ENCODE measurements around the gene VAV2.
A peak's percentile ranks its signal among the peaks of the same experiment; 100 is the strongest.
"Not testable (repeated sequence)": the region's sequence is repeated elsewhere in the genome, so short reads cannot be mapped to it uniquely, and the experiment has no call there.

VAV2 gene

GRCh38 chr9:133904346-133905090, 87.6 kb downstream of the VAV2 start:
- peaks cover 6% of the 10 kb centered on the region for H3K36me3 ChIP-seq (ENCODE audit: control insufficient read depth, insufficient read depth, low read length)
- H3K9me3 ChIP-seq (ENCODE audit: control insufficient read depth, low read length) = no peaks in the 10 kb centered on the region
- no peak overlapping the region for H3K27ac ChIP-seq (ENCODE audit: low read depth, low read length, severe bottlenecking)
- WGBS, 2 experiments (ENCODE audit: insufficient coverage in 2 of 2) = 90 to 91% methylated on average over 24 to 29 of the region's 29 CpGs
- no peak overlapping the region for H3K4me3 ChIP-seq (ENCODE audit: extremely low read depth, insufficient read depth, low read length, poor library complexity, severe bottlenecking)
- peaks cover 5% of the 10 kb centered on the region for H3K4me1 ChIP-seq (ENCODE audit: control insufficient read depth, insufficient read depth, low read length, poor library complexity, severe bottlenecking)

- WGBS, 2 experiments (ENCODE audit: insufficient coverage in 2 of 2) = 91 to 94% methylated on average over 14 to 15 of the region's 18 CpGs
- peaks cover 11% of the 10 kb centered on the region for H3K36me3 ChIP-seq (ENCODE audit: control insufficient read depth, insufficient read depth, low read length)
- no peak overlapping the region for H3K27ac ChIP-seq (ENCODE audit: low read depth, low read length, severe bottlenecking)
- no peaks in the 10 kb centered on the region for H3K9me3 ChIP-seq (ENCODE audit: control insufficient read depth, low read length)
- no peak overlapping the region for H3K4me3 ChIP-seq (ENCODE audit: extremely low read depth, insufficient read depth, low read length, poor library complexity, severe bottlenecking)
- peaks cover 5% of the 10 kb centered on the region for H3K4me1 ChIP-seq (ENCODE audit: control insufficient read depth, insufficient read depth, low read length, poor library complexity, severe bottlenecking)
Measured at GRCh38 chr9:133901184-133901835, 90.8 kb downstream of the VAV2 start.

GRCh38 chr9:133897675-133898074, 94.4 kb downstream of the VAV2 start:
- H3K27ac ChIP-seq (ENCODE audit: low read depth, low read length, severe bottlenecking) = no peak overlapping the region
- peaks cover 3% of the 10 kb centered on the region for H3K4me1 ChIP-seq (ENCODE audit: control insufficient read depth, insufficient read depth, low read length, poor library complexity, severe bottlenecking)
- H3K36me3 ChIP-seq (ENCODE audit: control insufficient read depth, insufficient read depth, low read length) = peaks cover 17% of the 10 kb centered on the region
- H3K4me3 ChIP-seq (ENCODE audit: extremely low read depth, insufficient read depth, low read length, poor library complexity, severe bottlenecking) = no peak overlapping the region
- no peaks in the 10 kb centered on the region for H3K9me3 ChIP-seq (ENCODE audit: control insufficient read depth, low read length)
- 93 to 94% methylated on average over 3 to 5 of the region's 7 CpGs for WGBS, 2 experiments (ENCODE audit: insufficient coverage in 2 of 2)

GRCh38 chr9:133896007-133896406, 96.1 kb downstream of the VAV2 start:
- H3K27ac ChIP-seq (ENCODE audit: low read depth, low read length, severe bottlenecking) = not testable (repeated sequence)
- H3K36me3 ChIP-seq (ENCODE audit: control insufficient read depth, insufficient read depth, low read length) = peaks cover 17% of the 10 kb centered on the region
- WGBS, 2 experiments (ENCODE audit: insufficient coverage in 2 of 2) = 98 to 100% methylated on average over 6 to 9 of the region's 13 CpGs

GRCh38 chr9:133895335-133895734, 96.8 kb downstream of the VAV2 start:
- peaks cover 5% of the 10 kb centered on the region for H3K4me1 ChIP-seq (ENCODE audit: control insufficient read depth, insufficient read depth, low read length, poor library complexity, severe bottlenecking)
- WGBS, 2 experiments (ENCODE audit: insufficient coverage in 2 of 2) = 89% methylated on average over 8 of the region's 11 CpGs
- peaks cover 17% of the 10 kb centered on the region for H3K36me3 ChIP-seq (ENCODE audit: control insufficient read depth, insufficient read depth, low read length)
- no peaks in the 10 kb centered on the region for H3K9me3 ChIP-seq (ENCODE audit: control insufficient read depth, low read length)
- no peak overlapping the region for H3K4me3 ChIP-seq (ENCODE audit: extremely low read depth, insufficient read depth, low read length, poor library complexity, severe bottlenecking)
- no peak overlapping the region for H3K27ac ChIP-seq (ENCODE audit: low read depth, low read length, severe bottlenecking)

More at GRCh38 chr9:133896007-133896406, 96.1 kb downstream of the VAV2 start:
- not testable (repeated sequence) for H3K4me3 ChIP-seq (ENCODE audit: extremely low read depth, insufficient read depth, low read length, poor library complexity, severe bottlenecking); H3K9me3 ChIP-seq (ENCODE audit: control insufficient read depth, low read length); H3K4me1 ChIP-seq (ENCODE audit: control insufficient read depth, insufficient read depth, low read length, poor library complexity, severe bottlenecking)

- H3K9me3 ChIP-seq (ENCODE audit: control insufficient read depth, low read length) = no peaks in the 10 kb centered on the region
- no peak overlapping the region for H3K4me3 ChIP-seq (ENCODE audit: extremely low read depth, insufficient read depth, low read length, poor library complexity, severe bottlenecking)
- 92 to 96% methylated on average over 20 to 24 of the region's 24 CpGs for WGBS, 2 experiments (ENCODE audit: insufficient coverage in 2 of 2)
- H3K4me1 ChIP-seq (ENCODE audit: control insufficient read depth, insufficient read depth, low read length, poor library complexity, severe bottlenecking) = peaks cover 11% of the 10 kb centered on the region
- H3K36me3 ChIP-seq (ENCODE audit: control insufficient read depth, insufficient read depth, low read length) = peaks cover 17% of the 10 kb centered on the region
- H3K27ac ChIP-seq (ENCODE audit: low read depth, low read length, severe bottlenecking) = no peak overlapping the region
Measured at GRCh38 chr9:133894377-133895321, 97.5 kb downstream of the VAV2 start.

- H3K27ac ChIP-seq (ENCODE audit: low read depth, low read length, severe bottlenecking) = peak overlapping the region; percentile 59
- peaks cover 23% of the 10 kb centered on the region for H3K4me1 ChIP-seq (ENCODE audit: control insufficient read depth, insufficient read depth, low read length, poor library complexity, severe bottlenecking)
- 96 to 98% methylated on average over 34 to 39 of the region's 40 CpGs for WGBS, 2 experiments (ENCODE audit: insufficient coverage in 2 of 2)
- no peak overlapping the region for H3K4me3 ChIP-seq (ENCODE audit: extremely low read depth, insufficient read depth, low read length, poor library complexity, severe bottlenecking)
- H3K9me3 ChIP-seq (ENCODE audit: control insufficient read depth, low read length) = no peaks in the 10 kb centered on the region
- H3K36me3 ChIP-seq (ENCODE audit: control insufficient read depth, insufficient read depth, low read length) = peaks cover 24% of the 10 kb centered on the region
Measured at GRCh38 chr9:133893191-133893994, 98.7 kb downstream of the VAV2 start.

GRCh38 chr9:133892193-133892920, 99.8 kb downstream of the VAV2 start:
- Histone ChIP-seq H3K36me3 (ENCODE audit: control insufficient read depth, insufficient read depth, low read length) (peaks cover 20% of the 10 kb centered on the region), H3K4me3 (ENCODE audit: extremely low read depth, insufficient read depth, low read length, poor library complexity, severe bottlenecking) (no peak overlapping the region), H3K27ac (ENCODE audit: low read depth, low read length, severe bottlenecking) (peak overlapping the region; percentile 59), H3K4me1 (ENCODE audit: control insufficient read depth, insufficient read depth, low read length, poor library complexity, severe bottlenecking) (peaks cover 33% of the 10 kb centered on the region), H3K9me3 (ENCODE audit: control insufficient read depth, low read length) (no peaks in the 10 kb centered on the region)
- 73 to 75% methylated on average over 13 to 16 of the region's 17 CpGs for WGBS, 2 experiments (ENCODE audit: insufficient coverage in 2 of 2)

GRCh38 chr9:133891741-133892140, 100.4 kb downstream of the VAV2 start:
- 87 to 98% methylated on average over 4 of the region's 7 CpGs for WGBS, 2 experiments (ENCODE audit: insufficient coverage in 2 of 2)

More at GRCh38 chr9:133891741-133892140, 100.4 kb downstream of the VAV2 start:
- H3K36me3 ChIP-seq (ENCODE audit: control insufficient read depth, insufficient read depth, low read length) = peaks cover 19% of the 10 kb centered on the region
- peaks cover 39% of the 10 kb centered on the region for H3K4me1 ChIP-seq (ENCODE audit: control insufficient read depth, insufficient read depth, low read length, poor library complexity, severe bottlenecking)
- H3K9me3 ChIP-seq (ENCODE audit: control insufficient read depth, low read length) = no peaks in the 10 kb centered on the region
- no peak overlapping the region for H3K4me3 ChIP-seq (ENCODE audit: extremely low read depth, insufficient read depth, low read length, poor library complexity, severe bottlenecking)
- H3K27ac ChIP-seq (ENCODE audit: low read depth, low read length, severe bottlenecking) = no peak overlapping the region

All from mesodermal cell (in vitro differentiated cells).